Heart right ventricle (tissue), 16 donors: ENCODE measurements around the gene FDPS. TPM values are rescaled to one million over a fixed set of nuclear protein-coding genes. Genes with fewer than 3 reads are reported as not detected.
A peak's percentile ranks its signal among the peaks of the same experiment; 100 is the strongest.

ENCODE experiments used
- ATAC-seq, 8 donors: fragments of 200-7000 bp; cut with Tn5 transposase; one replicate each; pipeline ENCODE4 v1.9.1; 2020; ENCODE audit warnings: mild to moderate bottlenecking in 8 of 8, moderate library complexity in 8 of 8, moderate number of reproducible peaks in 1 of 8
- DNase-seq, 2 donors: peaks; one replicate each; pipeline ENCODE4 v3.0.0-alpha.2; 2020
- H3K27ac ChIP-seq, 10 donors: fragments of 200-600 bp; sonication (generic) in 2 of 10; one replicate each; pipeline versions ENCODE4 v1.5.0 to v1.8.0; 2020 to 2022; ENCODE audit warnings: mild to moderate bottlenecking in 3 of 10
- H3K27me3 ChIP-seq, 7 donors: fragments of 200-600 bp; one replicate each; pipeline ENCODE4 v1.8.0; 2021 to 2022; ENCODE audit warnings: mild to moderate bottlenecking in 2 of 7
- H3K36me3 ChIP-seq, 9 donors: fragments of 200-600 bp; sonication (generic) in 1 of 9; one replicate each; pipeline versions ENCODE4 v1.5.0 to v1.8.0; 2020 to 2022; ENCODE audit warnings: mild to moderate bottlenecking in 2 of 9
- H3K4me1 ChIP-seq, 9 donors: fragments of 200-600 bp; sonication (generic) in 1 of 9; one replicate each; pipeline versions ENCODE4 v1.5.0 to v1.8.0; 2020 to 2022; ENCODE audit warnings: mild to moderate bottlenecking in 4 of 9
- H3K4me3 ChIP-seq, 10 donors: fragments of 200-600 bp; sonication (generic) in 2 of 10; one replicate each; pipeline versions ENCODE4 v1.5.0 to v1.8.0; 2020 to 2022; ENCODE audit warnings: mild to moderate bottlenecking in 7 of 10, moderate library complexity in 2 of 10
- H3K9me3 ChIP-seq, 11 donors: fragments of 200-600 bp in 10 of 11; sonication (generic) in 2 of 11; one replicate each; pipeline versions ENCODE4 v1.5.0 to v1.8.0; 2013 to 2022; ENCODE audit warnings: mild to moderate bottlenecking in 2 of 11, control low read depth in 1 of 11, moderate library complexity in 1 of 11
- CTCF ChIP-seq, 9 donors: fragments of 200-600 bp; sonication (generic) in 2 of 9; IDR thresholded peaks; one replicate each; pipeline versions ENCODE4 v1.5.0 to v1.8.0; 2021 to 2022; ENCODE audit warnings: antibody characterized with exemption in 9 of 9, mild to moderate bottlenecking in 5 of 9, moderate library complexity in 1 of 9
- WGBS, 2 donors: extraction: QIAGEN DNeasy Blood & Tissue Kit; methylation state at CpG; one replicate each; pipeline ENCODE4 v1.1.7; 2013; ENCODE audit warnings: inconsistent platforms in 1 of 2; 5-methylcytosine and 5-hydroxymethylcytosine counted together
- intact Hi-C, 10 donors: fragments of 100-400 bp; cut with DNase I; formaldehyde crosslinking; loops; one replicate each; pipeline versions ENCODE4 v1.11.1 to v1.14.2; 2022
- polyA plus RNA-seq, 2 donors: library from polyadenylated mRNA; stranded (reverse); fragments of 200-250 nt; gene quantifications; one replicate each; pipeline ENCODE4 v1.2.3, GENCODE V29; 2013
- total RNA-seq, 10 donors: library from RNA; stranded (reverse); fragmentation: NEBNext Ultra II Directional in 3 of 10; extraction: Animal tissue kit (Norgen Biotek cat#: 25700) in 3 of 10; gene quantifications; one replicate each; pipeline versions ENCODE4 v1.2.1 to v1.2.4, GENCODE V29; 2021 to 2023
- donor health status: Arrhythmogenic right ventricular cardiomyopathy.
- donor health status: ischemic (EF 13 %, LVEDD 7.1; RV severe dilation, severe dysfunction).
- donor health status: healthy with polysubstance abuse.
- donor health status: DM: no; HTN: yes; CAD: no.
- donor health status: DM: no; HTN: no; CAD: no.
- donor health status: ischemic (EF 25% LVEDD 6.9; RV normal size, moderate dysfunction).
- donor health status: ischemic (EF 25% LVEDD 5.7; RV mildly dilated, moderate dysfunction).
- donor health status: healthy.
- donor health status: DM: yes; HTN: yes; CAD: no.
- donor health status: Ischemic cardiomyopathy.
- donor health status: ischemic (EF 35%, LVEDD 5.7; RV mildly dilated, moderate dysfunction).
- donor health status: nonischemic (EF 11% LVEDD 7.7; RV severe dilation, severe dysfunction).
- donor health status: DM: yes; HTN: yes; CAD: no.
- donor health status: PGD.
- donor health status: ischemic (EF 29% LVEDD 5.4; RV normal size, mild dysfunction).
- donor health status: nonischemic (EF 23%, LVEDD 6.1; RV moderate dilation, normal function).

The FDPS gene
- total and polyA plus RNA-seq, 12 donors: 63.1 to 113 (median 78.1) TPM

DNA sequence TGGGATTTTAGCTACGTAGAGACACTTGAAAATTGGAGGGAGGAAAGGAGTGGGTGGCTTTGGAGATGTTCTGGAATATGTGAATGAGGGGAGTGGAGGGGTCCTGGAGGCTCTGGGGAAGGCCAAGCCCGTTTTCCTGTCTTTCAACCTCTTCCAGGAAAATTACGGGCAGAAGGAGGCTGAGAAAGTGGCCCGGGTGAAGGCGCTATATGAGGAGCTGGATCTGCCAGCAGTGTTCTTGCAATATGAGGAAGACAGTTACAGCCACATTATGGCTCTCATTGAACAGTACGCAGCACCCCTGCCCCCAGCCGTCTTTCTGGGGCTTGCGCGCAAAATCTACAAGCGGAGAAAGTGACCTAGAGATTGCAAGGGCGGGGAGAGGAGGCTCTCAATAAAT is 11.6 kb downstream of the FDPS start:
- ATAC-seq: no peak
- no peak for TF ChIP-seq CTCF (IDR thresholded peaks at IDR 0.05)
- Histone ChIP-seq H3K36me3 (peaks cover 0 to 45% (median under 1%) of the 10 kb centered on the region in 9 donors), H3K4me3 (peak overlapping the region; percentile 54 to 87 (median 78)), H3K27ac (peak overlapping the region in 9 of 10 donors; percentile 69 to 98 (median 97)), H3K4me1 (peaks cover 7 to 42% (median 35%) of the 10 kb centered on the region in 9 donors), H3K27me3 (no peaks in the 10 kb centered on the region), H3K9me3 (no peaks in the 10 kb centered on the region)
- DNase-seq: no peak
- intact Hi-C loops: loop anchor here (2.0 to 5.0 kb wide), 5 partner anchors 43 to 272 kb away; partner anchors contain the start of genes HCN3 (in 5 of the 10), MTX1 (in 2 of the 10) and THBS3 (in 2 of the 10)
- 34 to 38% methylated on average over 11 of the region's 11 CpGs for WGBS, 2 donors

- ATAC-seq: peak; percentile 32 to 56 (median 48)
- peak in 1 of 9 donors; percentile 5 for TF ChIP-seq CTCF (IDR thresholded peaks at IDR 0.05)
Measured at GRCh38 chr1:155320661-155321617, 12.3 kb downstream of the FDPS start, which contains the start of gene RUSC1. Gene RUSC1, plus strand, starts transcription at chr1:155320894. Its CDS starts 880 bp downstream, at chr1:155321774.

GRCh38 chr1:155321639-155322503 is 13.2 kb downstream of the FDPS start:
- no peaks in the 10 kb centered on the region for H3K9me3 ChIP-seq
- H3K27me3 ChIP-seq: no peaks in the 10 kb centered on the region
- ATAC-seq: no peak
- 43 to 48% methylated on average over 25 to 27 of the region's 27 CpGs for WGBS, 2 donors
- intact Hi-C loops: loop anchor here (2.0 to 5.0 kb wide), 7 partner anchors 45 to 270 kb away; partner anchors contain the start of genes HCN3 (in 6 of the 10), MTX1 (in 2 of the 10), THBS3 (in 2 of the 10) and ENTREP3 (in 1 of the 10)
- peaks cover 7 to 54% (median 40%) of the 10 kb centered on the region in 9 donors for H3K4me1 ChIP-seq
- peaks cover 0 to 45% (median 9%) of the 10 kb centered on the region in 9 donors for H3K36me3 ChIP-seq
- peak overlapping the region; percentile 49 to 98 (median 97) for H3K27ac ChIP-seq
- peak in 1 of 2 donors; percentile 22 for DNase-seq
- TF ChIP-seq CTCF (IDR thresholded peaks at IDR 0.05): no peak
- peak overlapping the region; percentile 67 to 95 (median 84) for H3K4me3 ChIP-seq

More at GRCh38 chr1:155320661-155321617, 12.3 kb downstream of the FDPS start, which contains the start of gene RUSC1:
- no peaks in the 10 kb centered on the region for H3K9me3 ChIP-seq
- intact Hi-C loops: loop anchor here (2.0 to 5.0 kb wide), 5 partner anchors 44 to 271 kb away; partner anchors contain the start of genes HCN3 (in 5 of the 10), MTX1 (in 2 of the 10) and THBS3 (in 2 of the 10)
- H3K27ac ChIP-seq: peak within 1 kb of the TSS; percentile 61 to 98 (median 97)
- no peaks in the 10 kb centered on the region for H3K27me3 ChIP-seq
- 10 to 12% methylated on average over 50 to 51 of the region's 51 CpGs for WGBS, 2 donors
- H3K4me3 ChIP-seq: peak within 1 kb of the TSS; percentile 54 to 87 (median 78)
- DNase-seq: peak; percentile 88
- H3K4me1 ChIP-seq: peaks cover 7 to 48% (median 40%) of the 10 kb centered on the region in 9 donors
- H3K36me3 ChIP-seq: peaks cover 0 to 45% (median 2%) of the 10 kb centered on the region in 9 donors
